PC-9 (cell line): Measurements from ENCODE around the gene FAF1.

ENCODE experiments used
- EZH2 ChIP-seq: fragments of 200-600 bp; sonication (generic); IDR thresholded peaks from 2 replicates; pipeline ENCODE4 v1.8.0; 2017; ENCODE audit warnings: antibody characterized with exemption, low read depth
- TF ChIP-seq, protein P1 (sequence below): fragments of 200-600 bp; sonication (generic); conservative IDR thresholded peaks from 2 replicates; pipeline ENCODE4 v1.6.1; 2017; ENCODE audit warnings: mixed run types, antibody characterized with exemption, mild to moderate bottlenecking, moderate library complexity

- TF ChIP-seq, protein P1, sequence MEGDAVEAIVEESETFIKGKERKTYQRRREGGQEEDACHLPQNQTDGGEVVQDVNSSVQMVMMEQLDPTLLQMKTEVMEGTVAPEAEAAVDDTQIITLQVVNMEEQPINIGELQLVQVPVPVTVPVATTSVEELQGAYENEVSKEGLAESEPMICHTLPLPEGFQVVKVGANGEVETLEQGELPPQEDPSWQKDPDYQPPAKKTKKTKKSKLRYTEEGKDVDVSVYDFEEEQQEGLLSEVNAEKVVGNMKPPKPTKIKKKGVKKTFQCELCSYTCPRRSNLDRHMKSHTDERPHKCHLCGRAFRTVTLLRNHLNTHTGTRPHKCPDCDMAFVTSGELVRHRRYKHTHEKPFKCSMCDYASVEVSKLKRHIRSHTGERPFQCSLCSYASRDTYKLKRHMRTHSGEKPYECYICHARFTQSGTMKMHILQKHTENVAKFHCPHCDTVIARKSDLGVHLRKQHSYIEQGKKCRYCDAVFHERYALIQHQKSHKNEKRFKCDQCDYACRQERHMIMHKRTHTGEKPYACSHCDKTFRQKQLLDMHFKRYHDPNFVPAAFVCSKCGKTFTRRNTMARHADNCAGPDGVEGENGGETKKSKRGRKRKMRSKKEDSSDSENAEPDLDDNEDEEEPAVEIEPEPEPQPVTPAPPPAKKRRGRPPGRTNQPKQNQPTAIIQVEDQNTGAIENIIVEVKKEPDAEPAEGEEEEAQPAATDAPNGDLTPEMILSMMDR: no peak
- no peak for TF ChIP-seq EZH2
Observed at GRCh38 chr1:50610563-50610962, 349.5 kb downstream of the FAF1 start.
